Endothelial cell of umbilical vein (primary cell): Measurements from ENCODE around the gene LGALS13. TPM values are rescaled to one million over a fixed set of nuclear protein-coding genes. Genes with fewer than 3 reads are reported as not detected.

ENCODE experiments used
- BruUV-seq: library from RNA; stranded (reverse); fragments of 400-500 nt; replicated peaks from 2 replicates; lab custom pipeline; 2021; lab: Mats Ljungman, UMichigan
- CTCF ChIA-PET: fragments of 300-600, 350-600 bp; sonication (Branson Sonifier 250); formaldehyde crosslinking; loops from one replicate; lab custom pipeline; 2021; ENCODE audit warnings: antibody characterized with exemption, inconsistent platforms; lab: Charles Lee
- POLR2A ChIA-PET: fragments of 300-600, 350-600 bp; sonication (Branson Sonifier 250); formaldehyde crosslinking; loops from one replicate; lab custom pipeline; 2021; ENCODE audit warnings: antibody characterized with exemption, inconsistent platforms; lab: Charles Lee
- DNase-seq: peaks from one replicate; pipeline ENCODE4 v3.0.0-alpha.2; 2011; ENCODE audit warnings: low read depth, low spot score
- FAIRE-seq: peaks from 2 replicates; lab custom pipeline; 2011; peaks lifted over from hg19 to GRCh38; lab: Jason Lieb, UNC
- H2AFZ ChIP-seq: 2 replicates; pipeline ENCODE4 v1.6.0; 2012; ENCODE audit warnings: low read depth, low read length, control low read depth, inconsistent platforms
- H3K27ac ChIP-seq: 2 replicates; pipeline ENCODE4 v1.5.1; 2011; ENCODE audit warnings: low read depth, mild to moderate bottlenecking, control low read depth, low read length, moderate library complexity; ENCODE audit not compliant: insufficient read depth
- H3K27me3 ChIP-seq, 2 experiments: 2 replicates each; pipeline versions ENCODE4 v1.6.0 to v1.6.1; 2011; ENCODE audit warnings: low read length in 2 of 2, mixed read lengths in 1 of 2; ENCODE audit not compliant: control insufficient read depth in 2 of 2, insufficient read depth in 2 of 2
- H3K36me3 ChIP-seq, 2 experiments: 2 replicates in 1 of 2; 3 replicates in 1 of 2; pipeline ENCODE4 v1.5.1; 2011; ENCODE audit warnings: low read length in 2 of 2, mild to moderate bottlenecking in 1 of 2, moderate library complexity in 1 of 2; ENCODE audit not compliant: control insufficient read depth in 2 of 2, insufficient read depth in 2 of 2; ENCODE audit errors: extremely low read depth in 1 of 2
- H3K4me1 ChIP-seq: 3 replicates; pipeline ENCODE4 v1.5.1; 2011; ENCODE audit warnings: mild to moderate bottlenecking, low read length; ENCODE audit not compliant: control insufficient read depth, insufficient read depth; ENCODE audit errors: extremely low read depth
- H3K4me2 ChIP-seq: 2 replicates; pipeline ENCODE4 v1.6.1; 2011; ENCODE audit warnings: low read length, control low read depth, mixed read lengths; ENCODE audit not compliant: insufficient read depth
- H3K4me3 ChIP-seq, 3 experiments: fragments of 200-600 bp in 1 of 3; sonication (generic), shearing (Covaris generic) in 1 of 3; replicated peaks in 1 of 3; 2 replicates each; pipeline ENCODE4 v1.5.1; 2011 to 2016; ENCODE audit warnings: control low read depth in 3 of 3, low read length in 3 of 3, mild to moderate bottlenecking in 2 of 3, inconsistent platforms in 1 of 3, low read depth in 1 of 3, moderate library complexity in 1 of 3; ENCODE audit not compliant: insufficient read depth in 1 of 3
- H3K79me2 ChIP-seq: 2 replicates; pipeline ENCODE4 v1.6.0; 2012; ENCODE audit warnings: low read length, inconsistent platforms; ENCODE audit not compliant: control insufficient read depth, insufficient read depth
- H3K9ac ChIP-seq: replicated peaks from 2 replicates; pipeline ENCODE3; 2011; ENCODE audit warnings: low read length, control low read depth; ENCODE audit not compliant: insufficient read depth; ENCODE audit errors: extremely low read depth
- H3K9me1 ChIP-seq: replicated peaks from 3 replicates; pipeline ENCODE4 v1.6.0; 2011; ENCODE audit warnings: mild to moderate bottlenecking, low read length; ENCODE audit not compliant: control insufficient read depth, insufficient read depth; ENCODE audit errors: extremely low read depth
- H3K9me3 ChIP-seq: replicated peaks from 2 replicates; pipeline ENCODE4 v1.5.1; 2012; ENCODE audit warnings: low read length, inconsistent platforms; ENCODE audit not compliant: control insufficient read depth, insufficient read depth
- H4K20me1 ChIP-seq: replicated peaks from 2 replicates; pipeline ENCODE3; 2011; ENCODE audit warnings: mild to moderate bottlenecking, low read length; ENCODE audit not compliant: control insufficient read depth, insufficient read depth; ENCODE audit errors: extremely low read depth
- CTCF ChIP-seq, 2 donors: IDR thresholded peaks; 1 replicate in 1 of 2; 2 replicates in 1 of 2; pipeline ENCODE4 v1.5.1; 2011; ENCODE audit warnings: low read length in 2 of 2, mild to moderate bottlenecking in 2 of 2, moderate library complexity in 2 of 2, control low read depth in 1 of 2, inconsistent platforms in 1 of 2, low read depth in 1 of 2; ENCODE audit not compliant: insufficient read depth in 1 of 2; ENCODE audit errors: extremely low read depth in 1 of 2
- EZH2 ChIP-seq: IDR thresholded peaks from 2 replicates; pipeline ENCODE4 v1.6.1; 2012; ENCODE audit warnings: borderline replicate concordance, low read depth, mild to moderate bottlenecking, moderate library complexity, low read length, inconsistent platforms; ENCODE audit not compliant: severe bottlenecking
- FOS ChIP-seq: IDR thresholded peaks from 2 replicates; pipeline ENCODE4 v1.6.1; 2011; ENCODE audit warnings: mild to moderate bottlenecking, low read length, moderate library complexity, borderline replicate concordance; ENCODE audit not compliant: insufficient read depth
- GATA2 ChIP-seq: IDR thresholded peaks from 2 replicates; pipeline ENCODE4 v1.7.0; 2011; ENCODE audit warnings: low read depth, mild to moderate bottlenecking, moderate library complexity, mixed read lengths, low read length; ENCODE audit not compliant: insufficient read length, insufficient read depth
- JUN ChIP-seq: IDR thresholded peaks from 2 replicates; pipeline ENCODE4 v1.6.1; 2011; ENCODE audit warnings: borderline replicate concordance, low read depth; ENCODE audit not compliant: insufficient read length, insufficient read depth
- MAX ChIP-seq: IDR thresholded peaks from 2 replicates; pipeline ENCODE4 v1.6.1; 2011; ENCODE audit not compliant: insufficient read depth, insufficient read length
- MYC ChIP-seq: IDR thresholded peaks from one replicate; pipeline ENCODE4 v1.6.1; 2011; ENCODE audit warnings: mild to moderate bottlenecking, low read depth, low read length
- POLR2A ChIP-seq: IDR thresholded peaks from 2 replicates; pipeline ENCODE4 v1.6.1; 2012; ENCODE audit warnings: low read depth, mild to moderate bottlenecking, control low read depth, low read length
- POLR2AphosphoS5 ChIP-seq: IDR thresholded peaks from 2 replicates; pipeline ENCODE4 v1.6.1; 2012; ENCODE audit warnings: low read depth, mild to moderate bottlenecking, control low read depth, low read length, moderate library complexity; ENCODE audit not compliant: insufficient read depth
- dilution Hi-C: fragments of 300-500 bp; cut with MboI; formaldehyde crosslinking; loops from one replicate; pipeline ENCODE4 v1.15.0; 2019; ENCODE audit warnings: low sequenced_read_pairs; ENCODE audit not compliant: extremely low pct_ligation_motif_present
- intact Hi-C: fragments of 100-400 bp; cut with micrococcal nuclease; formaldehyde crosslinking; loops from one replicate; pipeline ENCODE4 v1.10.0; 2022
- polyA plus RNA-seq, 4 experiments: library from polyadenylated mRNA; depleted of rRNA in 3 of 4; stranded (reverse) in 3 of 4; unstranded in 1 of 4; fragments of >200 nt; gene quantifications; 2 replicates each; pipeline versions ENCODE4 v1.2.1 to v1.2.3, GENCODE V29; 2011 to 2012; ENCODE audit warnings: missing spikeins in 1 of 4
- total RNA-seq: library from RNA; stranded (reverse); gene quantifications from 2 replicates; pipeline ENCODE4 v1.2.3, GENCODE V29; 2021

The LGALS13 gene
- total and polyA plus RNA-seq, 2 donors (not counting 3 experiments of a cell fraction or from before 2014, with no cell fraction given), result not detected

- H3K27me3 ChIP-seq, result no peaks in the 10 kb centered on the region
- no peaks in the 10 kb centered on the region for H3K9me3 ChIP-seq
- DNase-seq, result no peak
- CTCF ChIA-PET, result no interaction called here
- no peak overlapping the region for H3K27ac ChIP-seq
- dilution Hi-C loops (no loop called here), intact Hi-C loops (no loop called here)
- POLR2A ChIA-PET, result no interaction called here
- no peak overlapping the region for H3K4me3 ChIP-seq
- H3K4me2 ChIP-seq, result no peak overlapping the region
- TF ChIP-seq GATA2 (no peak), POLR2A (no peak), EZH2 (no peak), CTCF (IDR thresholded peaks at IDR 0.05; ENCODE audit: extremely low read depth in 1 of 2, insufficient read depth in 1 of 2, low read depth in 1 of 2, low read length in 2 of 2) (no peak), MYC (no peak), POLR2AphosphoS5 (no peak), MAX (no peak), JUN (no peak), FOS (no peak)
- H4K20me1 ChIP-seq, result peaks cover 3% of the 10 kb centered on the region
- no peak overlapping the region for H2AFZ ChIP-seq
- H3K9ac ChIP-seq, result no peak overlapping the region
- H3K36me3 ChIP-seq, result no peaks in the 10 kb centered on the region
- H3K9me1 ChIP-seq, result no peaks in the 10 kb centered on the region
- FAIRE-seq, result no peak
- BruUV-seq, result no TSS peak
- no peaks in the 10 kb centered on the region for H3K79me2 ChIP-seq
- H3K4me1 ChIP-seq, result no peaks in the 10 kb centered on the region
Measured at GRCh38 chr19:39582891-39583625, 19.3 kb upstream of the LGALS13 start.
